Measurements from ENCODE around the gene PHKG2. TPM values are rescaled to one million over a fixed set of nuclear protein-coding genes. Genes with fewer than 3 reads are reported as not detected.

Gene PHKG2
- total RNA-seq, 4 donors from 2014 or later = 17.8 to 27.5 (median 21.6) TPM

- no peak for TF ChIP-seq CTCF (IDR thresholded peaks at IDR 0.05; ENCODE audit: low read depth)
Measured at GRCh38 chr16:30760577-30761426, 12.6 kb downstream of the PHKG2 start.

- no peak for TF ChIP-seq CTCF (IDR thresholded peaks at IDR 0.05; ENCODE audit: low read depth)
Measured at GRCh38 chr16:30761427-30761927, 13.3 kb downstream of the PHKG2 start.

GRCh38 chr16:30761928-30762902 is 14.0 kb downstream of the PHKG2 start, which contains the start of the genes CFAP119 and RNF40:
TSS of gene CFAP119 (minus strand) at chr16:30762062. CDS start at chr16:30761748, 314 bp downstream.
TSS of gene RNF40 (plus strand) at chr16:30762322. CDS start at chr16:30762546, 224 bp downstream.
- no peak for TF ChIP-seq CTCF (IDR thresholded peaks at IDR 0.05; ENCODE audit: low read depth)

GRCh38 chr16:30762991-30763725 is 14.9 kb downstream of the PHKG2 start:
- TF ChIP-seq CTCF (IDR thresholded peaks at IDR 0.05; ENCODE audit: low read depth) = no peak

GRCh38 chr16:30764086-30764485 is 15.9 kb downstream of the PHKG2 start:
- TF ChIP-seq CTCF (IDR thresholded peaks at IDR 0.05; ENCODE audit: low read depth) = no peak

GRCh38 chr16:30764816-30765465 is 16.7 kb downstream of the PHKG2 start:
- no peak for TF ChIP-seq CTCF (IDR thresholded peaks at IDR 0.05; ENCODE audit: low read depth)

Data from subcutaneous adipose tissue (tissue), 4 donors.